Keratinocyte (primary cell): ENCODE measurements around the gene L3MBTL4. TPM values are rescaled to one million over a fixed set of nuclear protein-coding genes. Genes with fewer than 3 reads are reported as not detected.

ENCODE experiments used
- DNase-seq: peaks from one replicate; pipeline ENCODE4 v3.0.0-alpha.2; 2011; ENCODE audit warnings: low read depth, missing footprints, low spot score
- FAIRE-seq: peaks from 2 replicates; lab custom pipeline; 2011; peaks lifted over from hg19 to GRCh38; lab: Jason Lieb, UNC
- H2AFZ ChIP-seq: 2 replicates; pipeline ENCODE4 v1.6.0; 2012; ENCODE audit warnings: low read length, control low read depth, inconsistent platforms; ENCODE audit not compliant: control insufficient read depth
- H3K27ac ChIP-seq: 2 replicates; pipeline ENCODE4 v1.5.1; 2011; ENCODE audit warnings: low read length; ENCODE audit not compliant: control insufficient read depth, insufficient read depth
- H3K27me3 ChIP-seq: 3 replicates; pipeline ENCODE4 v1.6.0; 2011; ENCODE audit warnings: low read length; ENCODE audit not compliant: control insufficient read depth, insufficient read depth; ENCODE audit errors: extremely low read depth
- H3K36me3 ChIP-seq, 2 experiments: 2 replicates in 1 of 2; 3 replicates in 1 of 2; pipeline ENCODE4 v1.5.1; 2011; ENCODE audit warnings: low read length in 2 of 2, mild to moderate bottlenecking in 1 of 2; ENCODE audit not compliant: control insufficient read depth in 2 of 2, insufficient read depth in 2 of 2; ENCODE audit errors: extremely low read depth in 1 of 2
- H3K4me1 ChIP-seq: 3 replicates; pipeline ENCODE4 v1.5.1; 2011; ENCODE audit warnings: low read length; ENCODE audit not compliant: control insufficient read depth, insufficient read depth; ENCODE audit errors: extremely low read depth
- H3K4me2 ChIP-seq: 3 replicates; pipeline ENCODE4 v1.6.0; 2011; ENCODE audit warnings: low read depth, low read length; ENCODE audit not compliant: control insufficient read depth, insufficient read depth; ENCODE audit errors: extremely low read depth
- H3K4me3 ChIP-seq, 3 experiments: fragments of 200-600 bp in 1 of 3; sonication (generic) in 1 of 3; 2 replicates in 2 of 3; 3 replicates in 1 of 3; pipeline ENCODE4 v1.5.1; 2011 to 2016; ENCODE audit warnings: low read length in 3 of 3, mild to moderate bottlenecking in 3 of 3, control low read depth in 2 of 3, inconsistent platforms in 1 of 3, low read depth in 1 of 3, mixed read lengths in 1 of 3, mixed run types in 1 of 3, moderate library complexity in 1 of 3; ENCODE audit not compliant: control insufficient read depth in 2 of 3, insufficient read depth in 2 of 3; ENCODE audit errors: extremely low read depth in 1 of 3
- H3K79me2 ChIP-seq: 2 replicates; pipeline ENCODE4 v1.6.0; 2012; ENCODE audit warnings: low read length; ENCODE audit not compliant: control insufficient read depth, insufficient read depth
- H3K9ac ChIP-seq: 3 replicates; pipeline ENCODE4 v1.6.0; 2011; ENCODE audit warnings: low read length; ENCODE audit not compliant: control insufficient read depth, insufficient read depth; ENCODE audit errors: extremely low read depth
- H3K9me1 ChIP-seq: 3 replicates; pipeline ENCODE4 v1.6.0; 2011; ENCODE audit warnings: low read length; ENCODE audit not compliant: control insufficient read depth, insufficient read depth; ENCODE audit errors: extremely low read depth
- H3K9me3 ChIP-seq: 2 replicates; pipeline ENCODE4 v1.5.1; 2012; ENCODE audit warnings: low read depth, low read length; ENCODE audit not compliant: control insufficient read depth
- H4K20me1 ChIP-seq: 3 replicates; pipeline ENCODE4 v1.6.0; 2011; ENCODE audit warnings: low read length; ENCODE audit not compliant: control insufficient read depth, insufficient read depth; ENCODE audit errors: extremely low read depth
- EZH2 ChIP-seq: IDR thresholded peaks from one replicate; pipeline ENCODE4 v1.6.1; 2012; ENCODE audit warnings: inconsistent platforms, mild to moderate bottlenecking, low read length, moderate library complexity
- dilution Hi-C: fragments of 300-500 bp; cut with MboI; formaldehyde crosslinking; loops from one replicate; pipeline ENCODE4 v1.7.0; 2020; ENCODE audit warnings: low sequenced_read_pairs; ENCODE audit not compliant: extremely low pct_ligation_motif_present
- polyA plus RNA-seq, 5 experiments: library from polyadenylated mRNA; depleted of rRNA in 3 of 5; stranded (reverse) in 3 of 5; stranded (forward) in 1 of 5; unstranded in 1 of 5; fragments of >200 nt; gene quantifications; 1 replicate in 1 of 5; 2 replicates in 3 of 5; 3 replicates in 1 of 5; pipeline versions ENCODE4 v1.2.1 to v1.2.3, GENCODE V29; 2011 to 2012; ENCODE audit warnings: missing spikeins in 2 of 5, low read depth in 1 of 5, low replicate concordance in 1 of 5
- TF ChIP-seq, protein P1 (sequence below), 3 experiments: IDR thresholded peaks in 1 of 3; conservative IDR thresholded peaks in 1 of 3; optimal IDR thresholded peaks in 1 of 3; 2 replicates in 2 of 3; 3 replicates in 1 of 3; pipeline versions ENCODE3 to v1.5.1; 2011; ENCODE audit warnings: low read length in 3 of 3, mild to moderate bottlenecking in 3 of 3, moderate library complexity in 2 of 3, control low read depth in 1 of 3, inconsistent platforms in 1 of 3; ENCODE audit not compliant: insufficient read depth in 2 of 3; ENCODE audit errors: extremely low read depth in 1 of 3

Gene L3MBTL4
- polyA plus RNA-seq, 1 donor (not counting 4 experiments of a cell fraction or from before 2014, with no cell fraction given): 0.17 TPM

DNA sequence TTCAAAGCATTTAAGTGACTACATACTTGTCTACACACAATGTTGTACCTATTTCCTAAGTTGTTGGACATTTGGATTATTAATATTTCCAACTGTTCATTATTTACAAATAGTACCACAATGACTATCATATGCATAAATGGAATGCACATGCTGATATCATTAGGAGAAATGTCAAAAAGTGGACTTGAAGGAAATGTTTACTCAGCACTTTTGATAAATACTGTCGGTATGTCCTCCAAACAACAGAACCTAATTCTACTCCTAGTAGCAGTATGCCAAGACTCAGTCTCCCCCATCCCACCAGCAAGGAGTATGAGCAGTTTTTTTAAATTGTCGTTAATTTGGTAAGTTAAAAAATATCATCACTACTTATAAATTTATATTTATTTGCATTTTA lies 116.8 kb downstream of the L3MBTL4 start:
- dilution Hi-C loops: no loop called here
- Histone ChIP-seq H3K4me1 (no peaks in the 10 kb centered on the region), H3K36me3 (no peaks in the 10 kb centered on the region), H3K4me2 (no peak overlapping the region), H3K9ac (no peak overlapping the region), H4K20me1 (no peaks in the 10 kb centered on the region), H3K4me3 (no peak overlapping the region), H3K9me1 (no peaks in the 10 kb centered on the region), H2AFZ (no peak overlapping the region), H3K9me3 (no peaks in the 10 kb centered on the region), H3K79me2 (no peaks in the 10 kb centered on the region), H3K27ac (no peak overlapping the region), H3K27me3 (no peaks in the 10 kb centered on the region)
- no peak for DNase-seq
- TF ChIP-seq EZH2: no peak
- TF ChIP-seq, protein P1, sequence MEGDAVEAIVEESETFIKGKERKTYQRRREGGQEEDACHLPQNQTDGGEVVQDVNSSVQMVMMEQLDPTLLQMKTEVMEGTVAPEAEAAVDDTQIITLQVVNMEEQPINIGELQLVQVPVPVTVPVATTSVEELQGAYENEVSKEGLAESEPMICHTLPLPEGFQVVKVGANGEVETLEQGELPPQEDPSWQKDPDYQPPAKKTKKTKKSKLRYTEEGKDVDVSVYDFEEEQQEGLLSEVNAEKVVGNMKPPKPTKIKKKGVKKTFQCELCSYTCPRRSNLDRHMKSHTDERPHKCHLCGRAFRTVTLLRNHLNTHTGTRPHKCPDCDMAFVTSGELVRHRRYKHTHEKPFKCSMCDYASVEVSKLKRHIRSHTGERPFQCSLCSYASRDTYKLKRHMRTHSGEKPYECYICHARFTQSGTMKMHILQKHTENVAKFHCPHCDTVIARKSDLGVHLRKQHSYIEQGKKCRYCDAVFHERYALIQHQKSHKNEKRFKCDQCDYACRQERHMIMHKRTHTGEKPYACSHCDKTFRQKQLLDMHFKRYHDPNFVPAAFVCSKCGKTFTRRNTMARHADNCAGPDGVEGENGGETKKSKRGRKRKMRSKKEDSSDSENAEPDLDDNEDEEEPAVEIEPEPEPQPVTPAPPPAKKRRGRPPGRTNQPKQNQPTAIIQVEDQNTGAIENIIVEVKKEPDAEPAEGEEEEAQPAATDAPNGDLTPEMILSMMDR (optimal IDR thresholded peaks at IDR 0.05 in 1 of 3, IDR thresholded peaks at IDR 0.05 in 1 of 3, conservative IDR thresholded peaks at IDR 0.05 in 1 of 3; ENCODE audit: extremely low read depth in 1 of 3, insufficient read depth in 2 of 3, low read length in 3 of 3): no peak
- FAIRE-seq: no peak

- no peak overlapping the region for H3K9ac ChIP-seq
- no peak for TF ChIP-seq EZH2
- TF ChIP-seq, protein P1 (optimal IDR thresholded peaks at IDR 0.05 in 1 of 3, IDR thresholded peaks at IDR 0.05 in 1 of 3, conservative IDR thresholded peaks at IDR 0.05 in 1 of 3; ENCODE audit: extremely low read depth in 1 of 3, insufficient read depth in 2 of 3, low read length in 3 of 3): no peak
- no peaks in the 10 kb centered on the region for H3K27me3 ChIP-seq
- no peak overlapping the region for H3K4me2 ChIP-seq
- FAIRE-seq: no peak
- H3K79me2 ChIP-seq: no peaks in the 10 kb centered on the region
- H3K4me3 ChIP-seq: no peak overlapping the region
- DNase-seq: no peak
- dilution Hi-C loops: no loop called here
- no peak overlapping the region for H2AFZ ChIP-seq
- H3K27ac ChIP-seq: no peak overlapping the region
- no peaks in the 10 kb centered on the region for H3K36me3 ChIP-seq
- H3K9me3 ChIP-seq: no peaks in the 10 kb centered on the region
- no peaks in the 10 kb centered on the region for H4K20me1 ChIP-seq
- H3K9me1 ChIP-seq: no peaks in the 10 kb centered on the region
- no peaks in the 10 kb centered on the region for H3K4me1 ChIP-seq
These were observed 120.4 kb downstream of the L3MBTL4 start for GRCh38 chr18:6294148-6294784.
